Adrenal gland (tissue), 5 donors: ENCODE measurements around the gene WWC2.

Experiments used
- POLR2A ChIP-seq, 2 donors: fragments of 450-650 bp; IDR thresholded peaks; one replicate each; pipeline ENCODE4 v1.6.1; 2017; ENCODE audit warnings: antibody characterized with exemption in 2 of 2, mild to moderate bottlenecking in 2 of 2, moderate library complexity in 1 of 2
- TF ChIP-seq, protein P1 (sequence below), 6 experiments: fragments of 450-650 bp in 4 of 6; fragments of 200-600 bp in 2 of 6; sonication (generic) in 1 of 6; IDR thresholded peaks; 1 replicate in 5 of 6; 2 replicates in 1 of 6; pipeline versions ENCODE4 v1.5.1 to v1.8.0; 2016 to 2021; ENCODE audit warnings: antibody characterized with exemption in 6 of 6, mild to moderate bottlenecking in 2 of 6, moderate library complexity in 1 of 6
- donor health status: DM: no; HTN: no; CAD: no.

DNA sequence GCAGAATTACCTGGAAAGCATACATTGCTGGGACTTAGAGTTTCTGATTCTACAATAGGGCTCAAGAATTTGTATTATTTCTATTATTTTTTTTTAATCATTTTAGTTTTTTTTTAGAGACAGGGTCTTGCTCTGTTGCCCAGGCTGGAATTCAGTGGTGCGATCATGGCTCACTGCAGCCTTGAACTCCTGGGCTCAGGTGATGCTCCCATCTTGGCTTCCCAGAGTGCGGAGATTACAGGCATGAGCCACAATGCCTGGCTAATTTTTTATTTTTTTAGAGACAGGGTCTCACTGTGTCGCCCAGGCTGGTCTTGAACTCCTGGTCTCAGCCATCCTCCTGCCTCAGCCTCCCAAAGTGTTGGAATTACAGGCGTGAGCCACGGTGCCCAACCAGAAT lies 92.6 kb downstream of the WWC2 start:
- TF ChIP-seq, protein P1, sequence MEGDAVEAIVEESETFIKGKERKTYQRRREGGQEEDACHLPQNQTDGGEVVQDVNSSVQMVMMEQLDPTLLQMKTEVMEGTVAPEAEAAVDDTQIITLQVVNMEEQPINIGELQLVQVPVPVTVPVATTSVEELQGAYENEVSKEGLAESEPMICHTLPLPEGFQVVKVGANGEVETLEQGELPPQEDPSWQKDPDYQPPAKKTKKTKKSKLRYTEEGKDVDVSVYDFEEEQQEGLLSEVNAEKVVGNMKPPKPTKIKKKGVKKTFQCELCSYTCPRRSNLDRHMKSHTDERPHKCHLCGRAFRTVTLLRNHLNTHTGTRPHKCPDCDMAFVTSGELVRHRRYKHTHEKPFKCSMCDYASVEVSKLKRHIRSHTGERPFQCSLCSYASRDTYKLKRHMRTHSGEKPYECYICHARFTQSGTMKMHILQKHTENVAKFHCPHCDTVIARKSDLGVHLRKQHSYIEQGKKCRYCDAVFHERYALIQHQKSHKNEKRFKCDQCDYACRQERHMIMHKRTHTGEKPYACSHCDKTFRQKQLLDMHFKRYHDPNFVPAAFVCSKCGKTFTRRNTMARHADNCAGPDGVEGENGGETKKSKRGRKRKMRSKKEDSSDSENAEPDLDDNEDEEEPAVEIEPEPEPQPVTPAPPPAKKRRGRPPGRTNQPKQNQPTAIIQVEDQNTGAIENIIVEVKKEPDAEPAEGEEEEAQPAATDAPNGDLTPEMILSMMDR (IDR thresholded peaks at IDR 0.05): no peak
- TF ChIP-seq POLR2A (IDR thresholded peaks at IDR 0.05): no peak
